ENCODE data around the gene KCNQ1. TPM values are rescaled to one million over a fixed set of nuclear protein-coding genes. Genes with fewer than 3 reads are reported as not detected.

The KCNQ1 gene
- total RNA-seq, 2 donors from 2014 or later: 51.4 to 55.8 TPM

DNA sequence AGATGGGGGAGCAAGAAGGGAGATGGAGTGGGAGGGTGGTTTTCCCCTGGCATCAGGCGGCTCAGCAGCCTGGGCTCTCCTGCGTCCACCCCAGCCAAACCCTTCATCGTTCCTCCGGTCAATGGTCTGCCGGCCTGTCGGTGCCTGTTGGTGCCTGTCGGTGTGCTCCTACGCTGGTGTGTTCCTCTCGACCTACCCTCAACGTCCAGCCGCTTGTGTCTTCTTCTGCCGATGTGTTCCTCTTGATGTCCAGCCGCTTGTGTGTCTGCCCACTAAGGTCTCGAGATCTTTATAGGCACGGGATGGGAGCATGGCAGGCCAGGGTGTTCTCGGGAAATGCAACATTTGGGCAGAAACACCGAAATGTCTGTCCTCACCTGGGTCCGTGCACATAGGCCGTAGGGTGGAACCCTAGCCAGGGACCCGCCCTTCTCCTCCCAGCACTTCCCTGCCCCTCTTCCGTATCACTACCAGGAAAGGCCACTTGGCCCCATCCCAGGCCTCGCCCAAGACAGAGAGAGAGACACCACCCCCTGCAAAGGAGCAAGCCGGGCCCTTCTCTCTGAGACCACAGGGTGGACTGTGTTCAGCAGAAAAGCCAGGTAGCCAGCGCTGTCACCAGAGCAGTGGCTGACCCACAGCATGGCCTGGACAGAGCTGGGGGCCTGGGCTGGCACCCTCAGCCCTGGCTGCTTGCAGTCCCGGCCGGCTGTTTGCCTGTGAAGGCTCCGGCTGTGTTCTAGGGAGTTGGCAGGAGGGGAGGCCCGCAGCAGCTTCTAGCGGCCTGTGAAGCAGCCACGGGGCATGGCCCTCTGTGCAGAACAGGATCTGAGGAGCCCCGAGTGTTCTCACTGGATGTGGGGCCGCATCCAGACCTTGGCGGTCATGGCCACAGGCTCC is 316.6 kb downstream of the KCNQ1 start:
- H3K9ac ChIP-seq (ENCODE audit: low read depth in 2 of 2, low read length in 2 of 2): no peak overlapping the region
- no peaks in the 10 kb centered on the region for H3K9me3 ChIP-seq
- no peak overlapping the region for H3K27ac ChIP-seq
- TF ChIP-seq, protein P1, sequence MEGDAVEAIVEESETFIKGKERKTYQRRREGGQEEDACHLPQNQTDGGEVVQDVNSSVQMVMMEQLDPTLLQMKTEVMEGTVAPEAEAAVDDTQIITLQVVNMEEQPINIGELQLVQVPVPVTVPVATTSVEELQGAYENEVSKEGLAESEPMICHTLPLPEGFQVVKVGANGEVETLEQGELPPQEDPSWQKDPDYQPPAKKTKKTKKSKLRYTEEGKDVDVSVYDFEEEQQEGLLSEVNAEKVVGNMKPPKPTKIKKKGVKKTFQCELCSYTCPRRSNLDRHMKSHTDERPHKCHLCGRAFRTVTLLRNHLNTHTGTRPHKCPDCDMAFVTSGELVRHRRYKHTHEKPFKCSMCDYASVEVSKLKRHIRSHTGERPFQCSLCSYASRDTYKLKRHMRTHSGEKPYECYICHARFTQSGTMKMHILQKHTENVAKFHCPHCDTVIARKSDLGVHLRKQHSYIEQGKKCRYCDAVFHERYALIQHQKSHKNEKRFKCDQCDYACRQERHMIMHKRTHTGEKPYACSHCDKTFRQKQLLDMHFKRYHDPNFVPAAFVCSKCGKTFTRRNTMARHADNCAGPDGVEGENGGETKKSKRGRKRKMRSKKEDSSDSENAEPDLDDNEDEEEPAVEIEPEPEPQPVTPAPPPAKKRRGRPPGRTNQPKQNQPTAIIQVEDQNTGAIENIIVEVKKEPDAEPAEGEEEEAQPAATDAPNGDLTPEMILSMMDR (IDR thresholded peaks at IDR 0.05): no peak
- intact Hi-C loops (cut with DNase I): no loop called here
- no peaks in the 10 kb centered on the region for H3K4me1 ChIP-seq
- no peak overlapping the region for H3K4me3 ChIP-seq
- peak; percentile 61 for DNase-seq
- H3K36me3 ChIP-seq: no peaks in the 10 kb centered on the region
- H3K27me3 ChIP-seq: no peaks in the 10 kb centered on the region

DNA sequence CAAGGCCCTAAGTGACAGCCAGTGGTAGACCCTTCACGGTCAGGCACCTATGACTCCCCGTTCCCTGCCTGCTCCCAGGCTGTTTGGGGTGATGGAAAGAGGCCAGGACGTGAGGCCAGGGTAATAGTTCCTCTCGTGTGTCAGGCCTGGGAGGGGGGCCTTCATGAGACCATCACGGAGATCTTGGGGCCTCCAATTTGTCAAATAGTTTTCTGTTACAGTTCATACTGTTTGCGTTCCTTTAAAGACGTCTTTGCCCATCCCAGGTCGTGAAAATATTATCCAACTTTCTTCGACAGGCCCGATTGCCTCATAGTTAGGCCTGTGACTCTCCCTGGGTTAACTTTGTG is 317.2 kb downstream of the KCNQ1 start:
- Histone ChIP-seq H3K4me3 (no peak overlapping the region), H3K4me1 (no peaks in the 10 kb centered on the region), H3K27me3 (no peaks in the 10 kb centered on the region), H3K9ac (ENCODE audit: low read depth in 2 of 2, low read length in 2 of 2) (no peak overlapping the region), H3K36me3 (no peaks in the 10 kb centered on the region), H3K9me3 (no peaks in the 10 kb centered on the region), H3K27ac (no peak overlapping the region)
- intact Hi-C loops (cut with DNase I): no loop called here
- TF ChIP-seq, protein P1 (IDR thresholded peaks at IDR 0.05): no peak
- no peak for DNase-seq

DNA sequence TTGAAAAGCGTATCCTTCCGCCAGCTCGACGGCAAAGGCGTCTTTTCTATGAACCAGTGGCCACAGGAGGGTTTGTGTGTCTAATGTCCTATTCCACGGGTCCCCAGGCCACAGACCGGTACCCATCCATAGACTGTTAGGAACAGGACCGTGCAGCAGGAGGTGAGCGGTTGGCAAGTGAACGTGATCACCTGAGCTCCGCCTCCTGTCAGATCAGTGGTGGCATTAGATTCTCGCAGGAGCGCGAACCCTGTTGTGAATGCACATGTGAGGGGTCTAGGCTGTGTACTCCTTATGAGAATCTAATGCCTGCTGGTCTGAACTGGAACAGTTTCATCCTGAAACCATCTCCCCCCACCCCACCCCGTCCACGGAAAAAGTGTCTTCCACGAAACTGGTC is 317.6 kb downstream of the KCNQ1 start:
- TF ChIP-seq, protein P1 (IDR thresholded peaks at IDR 0.05): no peak
- Histone ChIP-seq H3K9me3 (no peaks in the 10 kb centered on the region), H3K36me3 (no peaks in the 10 kb centered on the region), H3K9ac (ENCODE audit: low read depth in 2 of 2, low read length in 2 of 2) (no peak overlapping the region), H3K4me3 (no peak overlapping the region), H3K4me1 (no peaks in the 10 kb centered on the region), H3K27me3 (no peaks in the 10 kb centered on the region), H3K27ac (no peak overlapping the region)
- intact Hi-C loops (cut with DNase I): no loop called here
- DNase-seq: peak; percentile 15

DNA sequence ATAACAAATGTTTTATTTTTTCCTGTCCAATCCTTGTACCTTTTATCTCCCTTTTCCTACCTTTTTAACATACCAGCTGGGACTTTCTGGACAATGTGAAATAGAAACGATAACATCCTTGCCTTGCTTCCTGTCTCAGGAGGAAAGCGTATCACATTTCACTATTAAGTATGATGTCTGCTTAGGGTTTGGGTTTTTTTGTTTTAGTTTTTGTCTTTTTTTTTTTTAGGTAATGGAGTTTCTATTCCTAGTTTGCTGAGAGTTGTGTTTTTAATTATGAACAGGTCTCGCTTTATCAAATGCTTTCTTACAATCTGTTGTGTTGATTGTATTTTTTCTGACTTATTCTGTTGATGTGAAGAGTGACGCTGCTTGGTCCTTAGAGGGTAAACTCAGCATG is 319.2 kb downstream of the KCNQ1 start:
- H3K9ac ChIP-seq (ENCODE audit: low read depth in 2 of 2, low read length in 2 of 2): no peak overlapping the region
- no peak overlapping the region for H3K4me3 ChIP-seq
- intact Hi-C loops (cut with DNase I): no loop called here

GRCh38 chr11:2765491-2765890 is 320.7 kb downstream of the KCNQ1 start:
- Histone ChIP-seq H3K27ac (no peak overlapping the region), H3K9me3 (no peaks in the 10 kb centered on the region), H3K36me3 (no peaks in the 10 kb centered on the region), H3K9ac (ENCODE audit: low read depth in 2 of 2, low read length in 2 of 2) (no peak overlapping the region), H3K27me3 (no peaks in the 10 kb centered on the region), H3K4me3 (no peak overlapping the region), H3K4me1 (no peaks in the 10 kb centered on the region)
- no peak for DNase-seq
- TF ChIP-seq, protein P1 (IDR thresholded peaks at IDR 0.05): no peak
- intact Hi-C loops (cut with DNase I): no loop called here

More for the DNA sequence above, 319.2 kb downstream of the KCNQ1 start:
- no peak for DNase-seq
- Histone ChIP-seq H3K9me3 (no peaks in the 10 kb centered on the region), H3K27me3 (no peaks in the 10 kb centered on the region), H3K27ac (no peak overlapping the region), H3K4me1 (no peaks in the 10 kb centered on the region), H3K36me3 (no peaks in the 10 kb centered on the region)
- TF ChIP-seq, protein P1 (IDR thresholded peaks at IDR 0.05): no peak
